PC-9 (cell line): ENCODE results near the gene COL23A1.

Source experiments
- CTCF ChIP-seq: fragments of 200-600 bp; sonication (generic); conservative IDR thresholded peaks from 2 replicates; pipeline ENCODE4 v1.6.1; 2017; ENCODE audit warnings: mixed run types, antibody characterized with exemption, mild to moderate bottlenecking, moderate library complexity
- EZH2 ChIP-seq: fragments of 200-600 bp; sonication (generic); IDR thresholded peaks from 2 replicates; pipeline ENCODE4 v1.8.0; 2017; ENCODE audit warnings: antibody characterized with exemption, low read depth

- peak; percentile 32; the same call in 1 of the 2 replicates for TF ChIP-seq CTCF
- no peak for TF ChIP-seq EZH2
These were observed 381.5 kb downstream of the COL23A1 start for GRCh38 chr5:178208540-178209227.
